Measurements from ENCODE around the gene KCNQ1. TPM values are rescaled to one million over a fixed set of nuclear protein-coding genes. Genes with fewer than 3 reads are reported as not detected.

The KCNQ1 gene
- total RNA-seq, 4 donors from 2014 or later, result 2.6 to 12.7 (median 4.9) TPM

GRCh38 chr11:2584812-2585565 is 140.2 kb downstream of the KCNQ1 start:
- Histone ChIP-seq H3K27ac (no peak overlapping the region), H3K9me3 (no peaks in the 10 kb centered on the region), H3K4me1 (no peaks in the 10 kb centered on the region), H3K4me3 (no peak overlapping the region), H3K36me3 (no peaks in the 10 kb centered on the region), H3K27me3 (no peaks in the 10 kb centered on the region)
- no peak for ATAC-seq
- TF ChIP-seq POLR2AphosphoS5 (IDR thresholded peaks at IDR 0.05) (no peak), EP300 (IDR thresholded peaks at IDR 0.05) (no peak), POLR2A (IDR thresholded peaks at IDR 0.05) (no peak), CTCF (IDR thresholded peaks at IDR 0.05) (no peak)
- WGBS, 2 donors (ENCODE audit: low coverage in 1 of 2), result 80 to 100% methylated on average over 2 to 3 of the region's 18 CpGs

GRCh38 chr11:2585566-2586086 is 140.8 kb downstream of the KCNQ1 start:
- Histone ChIP-seq H3K36me3 (no peaks in the 10 kb centered on the region), H3K4me1 (no peaks in the 10 kb centered on the region), H3K27me3 (no peaks in the 10 kb centered on the region), H3K27ac (no peak overlapping the region), H3K9me3 (no peaks in the 10 kb centered on the region), H3K4me3 (no peak overlapping the region)
- no CpG with 5 or more reads among the region's 6 CpGs for WGBS, 2 donors (ENCODE audit: low coverage in 1 of 2)
- TF ChIP-seq POLR2AphosphoS5 (IDR thresholded peaks at IDR 0.05) (no peak), EP300 (IDR thresholded peaks at IDR 0.05) (no peak), POLR2A (IDR thresholded peaks at IDR 0.05) (no peak), CTCF (IDR thresholded peaks at IDR 0.05) (no peak)
- no peak for ATAC-seq

- Histone ChIP-seq H3K36me3 (no peaks in the 10 kb centered on the region), H3K4me3 (no peak overlapping the region), H3K27me3 (no peaks in the 10 kb centered on the region), H3K9me3 (no peaks in the 10 kb centered on the region), H3K4me1 (no peaks in the 10 kb centered on the region), H3K27ac (no peak overlapping the region)
- 83% methylated on average over 1 of the region's 18 CpGs; no CpG with 5 or more reads in 1 of the 2 donors for WGBS, 2 donors (ENCODE audit: low coverage in 1 of 2)
- ATAC-seq, result no peak
- TF ChIP-seq CTCF (IDR thresholded peaks at IDR 0.05) (no peak), POLR2AphosphoS5 (IDR thresholded peaks at IDR 0.05) (no peak), EP300 (IDR thresholded peaks at IDR 0.05) (no peak), POLR2A (IDR thresholded peaks at IDR 0.05) (no peak)
Measured at GRCh38 chr11:2586087-2586792, 141.4 kb downstream of the KCNQ1 start.

DNA sequence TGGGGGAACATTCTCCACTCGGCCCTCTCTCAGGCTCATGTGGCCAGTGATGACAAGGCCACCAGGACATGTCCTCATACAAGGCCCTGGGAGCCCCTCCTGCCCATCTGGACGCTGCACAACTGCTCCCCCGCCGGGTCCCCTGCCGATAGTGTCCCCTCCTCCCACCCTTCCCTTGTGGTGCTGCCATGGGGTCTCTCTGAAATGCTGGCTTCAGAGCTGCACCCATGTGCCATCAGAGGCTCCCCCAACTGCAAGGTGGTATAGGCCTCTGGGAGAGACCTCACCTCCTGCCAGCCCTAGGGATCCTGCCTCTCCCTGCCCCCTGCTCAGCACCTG is 142.0 kb downstream of the KCNQ1 start:
- 60 to 80% methylated on average over 1 of the region's 5 CpGs for WGBS, 2 donors (ENCODE audit: low coverage in 1 of 2)
- Histone ChIP-seq H3K4me1 (no peaks in the 10 kb centered on the region), H3K4me3 (no peak overlapping the region), H3K27ac (no peak overlapping the region), H3K9me3 (no peaks in the 10 kb centered on the region), H3K36me3 (no peaks in the 10 kb centered on the region), H3K27me3 (no peaks in the 10 kb centered on the region)
- no peak for ATAC-seq
- no peak for TF ChIP-seq EP300 (IDR thresholded peaks at IDR 0.05)
- no peak for TF ChIP-seq CTCF (IDR thresholded peaks at IDR 0.05)
- TF ChIP-seq POLR2A (IDR thresholded peaks at IDR 0.05), result no peak
- TF ChIP-seq POLR2AphosphoS5 (IDR thresholded peaks at IDR 0.05), result no peak

Data from gastroesophageal sphincter (tissue), 4 donors.